Measurements from ENCODE around the gene PLEK2. TPM values are rescaled to one million over a fixed set of nuclear protein-coding genes. Genes with fewer than 3 reads are reported as not detected.

The PLEK2 gene
- total RNA-seq, 1 donor from 2014 or later = 0.62 TPM

GRCh38 chr14:67389275-67389674 lies 22.7 kb downstream of the PLEK2 start:
- no peak for DNase-seq (ENCODE audit: low spot score)
- Mint-ChIP-seq H3K36me3 (ENCODE audit: low read depth, unreplicated experiment) (peaks cover 7% of the 10 kb centered on the region), H3K4me3 (ENCODE audit: unreplicated experiment) (no peak overlapping the region), H3K27ac (ENCODE audit: unreplicated experiment) (no peak overlapping the region), H3K9me3 (ENCODE audit: unreplicated experiment) (no peaks in the 10 kb centered on the region), H3K27me3 (ENCODE audit: unreplicated experiment) (peaks cover 1% of the 10 kb centered on the region), H3K4me1 (ENCODE audit: unreplicated experiment) (peaks cover 12% of the 10 kb centered on the region)
- no peak for TF ChIP-seq CTCF (IDR thresholded peaks at IDR 0.05; ENCODE audit: unreplicated experiment)

- Mint-ChIP-seq H3K4me3 (ENCODE audit: unreplicated experiment) (no peak overlapping the region), H3K9me3 (ENCODE audit: unreplicated experiment) (no peaks in the 10 kb centered on the region), H3K27ac (ENCODE audit: unreplicated experiment) (no peak overlapping the region), H3K36me3 (ENCODE audit: low read depth, unreplicated experiment) (peaks cover 11% of the 10 kb centered on the region), H3K4me1 (ENCODE audit: unreplicated experiment) (peaks cover 12% of the 10 kb centered on the region), H3K27me3 (ENCODE audit: unreplicated experiment) (no peaks in the 10 kb centered on the region)
- no peak for DNase-seq (ENCODE audit: low spot score)
- TF ChIP-seq CTCF (IDR thresholded peaks at IDR 0.05; ENCODE audit: unreplicated experiment) = no peak
Measured at GRCh38 chr14:67387195-67387594, 24.8 kb downstream of the PLEK2 start.

- H3K4me3 Mint-ChIP-seq (ENCODE audit: unreplicated experiment) = no peak overlapping the region
- H3K9me3 Mint-ChIP-seq (ENCODE audit: unreplicated experiment) = no peaks in the 10 kb centered on the region
- no peak for DNase-seq (ENCODE audit: low spot score)
- no peaks in the 10 kb centered on the region for H3K27me3 Mint-ChIP-seq (ENCODE audit: unreplicated experiment)
- H3K27ac Mint-ChIP-seq (ENCODE audit: unreplicated experiment) = no peak overlapping the region
- TF ChIP-seq CTCF (IDR thresholded peaks at IDR 0.05; ENCODE audit: unreplicated experiment) = no peak
- peaks cover 11% of the 10 kb centered on the region for H3K36me3 Mint-ChIP-seq (ENCODE audit: low read depth, unreplicated experiment)
- H3K4me1 Mint-ChIP-seq (ENCODE audit: unreplicated experiment) = peaks cover 10% of the 10 kb centered on the region
Measured at GRCh38 chr14:67385618-67386017, 26.3 kb downstream of the PLEK2 start.

DNA sequence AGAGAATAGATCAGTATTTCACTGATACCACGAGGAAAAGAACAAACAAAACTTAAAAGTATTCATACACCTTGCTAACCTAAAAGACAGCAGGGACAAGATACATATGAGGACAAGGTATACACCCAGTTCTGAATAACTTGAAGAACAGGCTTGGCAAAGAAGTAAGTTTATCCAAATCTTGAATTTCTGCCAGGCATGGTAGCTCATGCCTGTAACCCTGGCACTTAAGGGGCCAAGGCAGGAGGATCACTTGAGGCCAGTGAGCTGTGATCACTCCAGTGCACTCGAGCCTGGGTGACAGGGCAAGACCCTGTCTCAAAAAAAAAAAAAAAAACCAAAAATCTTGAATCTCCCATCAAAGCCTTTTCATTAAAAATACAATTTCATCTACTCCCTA lies 26.8 kb downstream of the PLEK2 start:
- no peak for TF ChIP-seq CTCF (IDR thresholded peaks at IDR 0.05; ENCODE audit: unreplicated experiment)
- no peak for DNase-seq (ENCODE audit: low spot score)
- H3K4me3 Mint-ChIP-seq (ENCODE audit: unreplicated experiment) = no peak overlapping the region
- no peaks in the 10 kb centered on the region for H3K27me3 Mint-ChIP-seq (ENCODE audit: unreplicated experiment)
- H3K9me3 Mint-ChIP-seq (ENCODE audit: unreplicated experiment) = no peaks in the 10 kb centered on the region
- peaks cover 11% of the 10 kb centered on the region for H3K36me3 Mint-ChIP-seq (ENCODE audit: low read depth, unreplicated experiment)
- peaks cover 5% of the 10 kb centered on the region for H3K4me1 Mint-ChIP-seq (ENCODE audit: unreplicated experiment)
- no peak overlapping the region for H3K27ac Mint-ChIP-seq (ENCODE audit: unreplicated experiment)

GRCh38 chr14:67377916-67378315 lies 34.0 kb downstream of the PLEK2 start:
- Mint-ChIP-seq H3K9me3 (ENCODE audit: unreplicated experiment) (no peaks in the 10 kb centered on the region), H3K4me3 (ENCODE audit: unreplicated experiment) (no peak overlapping the region), H3K27me3 (ENCODE audit: unreplicated experiment) (no peaks in the 10 kb centered on the region), H3K4me1 (ENCODE audit: unreplicated experiment) (no peaks in the 10 kb centered on the region), H3K36me3 (ENCODE audit: low read depth, unreplicated experiment) (peaks cover 26% of the 10 kb centered on the region), H3K27ac (ENCODE audit: unreplicated experiment) (no peak overlapping the region)
- no peak for DNase-seq (ENCODE audit: low spot score)
- no peak for TF ChIP-seq CTCF (IDR thresholded peaks at IDR 0.05; ENCODE audit: unreplicated experiment)
